Effector CD4-positive, alpha-beta T cell (primary cell): ENCODE data around the gene RNU1-2.
"Not testable (repeated sequence)": the region's sequence is repeated elsewhere in the genome, so short reads cannot be mapped to it uniquely, and the experiment has no call there.

Experiments used
- DNase-seq: peaks from one replicate; pipeline ENCODE4 v3.0.0-alpha.2; 2020

The RNU1-2 gene

DNA sequence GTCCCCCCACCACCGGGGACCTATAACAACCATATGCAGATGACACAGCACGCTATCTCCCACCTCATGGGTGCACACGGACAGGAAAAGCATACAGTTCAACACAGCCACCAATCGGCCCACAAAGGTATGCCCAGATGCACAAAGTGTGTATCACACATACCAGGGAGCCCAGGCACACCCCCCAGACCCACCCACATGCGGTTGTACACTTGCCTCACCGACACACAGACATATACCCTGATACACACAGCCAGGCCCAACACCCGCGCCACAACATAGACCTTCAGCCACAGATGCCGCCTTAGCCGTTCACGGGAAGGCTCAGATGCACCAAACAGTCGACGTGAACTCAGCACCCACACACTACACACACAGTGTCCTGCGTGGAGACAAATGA lies 31.5 kb downstream of the RNU1-2 start:
- DNase-seq, result no peak

DNA sequence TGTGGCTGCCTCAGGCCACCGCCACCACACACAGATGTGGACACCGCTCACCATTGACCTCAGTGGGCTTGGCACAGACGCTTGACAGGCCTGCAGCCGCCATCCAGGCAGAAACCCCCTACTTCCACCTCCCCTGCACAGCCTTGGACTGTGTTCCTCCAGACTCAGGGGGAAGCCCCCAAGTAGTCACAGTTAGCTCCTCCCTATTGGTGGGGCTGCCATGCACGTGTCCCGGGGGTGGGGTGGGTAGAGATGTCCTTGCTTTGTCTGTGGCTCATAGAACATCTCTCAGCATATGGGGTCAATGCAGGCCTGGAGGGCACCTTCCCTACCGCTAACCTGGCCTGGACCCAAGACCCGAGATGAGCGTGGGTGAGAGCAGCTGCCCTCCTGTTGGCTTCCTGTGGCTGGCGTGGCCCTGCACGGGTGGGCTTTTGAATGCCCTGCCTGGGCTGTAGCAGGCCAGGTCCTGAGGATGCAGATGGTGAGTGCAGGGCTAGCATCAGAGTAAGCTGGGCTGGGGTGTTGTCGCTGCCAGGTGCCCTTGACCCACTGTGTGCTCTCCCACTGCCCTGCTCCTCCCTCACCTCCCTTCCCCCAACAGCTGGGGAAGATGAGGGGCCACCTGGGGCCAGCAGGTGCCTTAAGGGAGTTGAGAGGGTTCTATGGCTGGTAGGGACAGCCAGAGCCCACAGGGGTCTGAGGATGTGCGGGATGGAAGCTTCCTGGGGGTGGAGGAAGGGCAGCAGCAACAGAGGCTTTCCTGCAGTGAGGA lies 32.1 kb downstream of the RNU1-2 start:
- no peak for DNase-seq

DNA sequence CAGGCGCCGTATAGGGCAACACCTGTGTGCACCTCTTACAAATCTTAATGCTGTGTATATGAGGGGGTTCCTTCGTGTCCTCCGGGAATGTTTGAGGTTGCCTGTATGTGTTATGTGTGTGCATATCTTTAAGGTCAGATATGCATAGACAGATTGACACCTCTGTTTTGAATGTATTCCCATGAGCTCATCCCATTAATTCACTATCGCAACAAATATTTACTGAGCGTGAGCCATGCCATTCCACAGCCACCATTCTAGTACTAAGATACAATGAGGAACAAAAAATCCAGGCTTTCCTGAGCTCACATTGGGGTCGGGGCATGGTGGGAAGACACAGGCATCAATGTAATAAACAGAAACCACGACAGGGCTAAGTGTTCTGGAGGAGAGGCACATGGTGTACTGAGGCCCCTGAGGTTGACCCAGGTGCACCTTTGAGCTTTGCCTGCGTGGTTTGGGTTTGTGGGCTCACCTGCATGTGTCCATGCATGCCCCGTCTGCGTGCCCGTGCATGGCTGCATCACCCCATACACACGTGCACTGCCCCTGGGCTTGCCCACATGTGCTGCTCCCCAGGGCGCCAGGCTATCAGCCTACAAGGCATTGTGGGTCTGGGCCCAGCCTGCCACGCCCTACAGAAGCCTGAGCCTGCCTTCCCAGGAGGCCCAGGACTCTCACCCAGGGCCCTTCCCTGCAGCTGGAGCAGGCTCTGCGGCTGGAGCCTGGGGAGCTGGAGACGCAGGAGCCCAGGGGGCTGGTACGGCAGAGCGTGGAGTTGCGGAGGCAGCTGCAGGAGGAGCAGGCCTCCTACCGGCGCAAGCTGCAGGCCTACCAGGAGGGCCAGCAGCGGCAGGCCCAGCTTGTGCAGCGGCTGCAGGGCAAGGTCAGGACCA lies 33.6 kb downstream of the RNU1-2 start:
- not testable (repeated sequence) for DNase-seq

DNA sequence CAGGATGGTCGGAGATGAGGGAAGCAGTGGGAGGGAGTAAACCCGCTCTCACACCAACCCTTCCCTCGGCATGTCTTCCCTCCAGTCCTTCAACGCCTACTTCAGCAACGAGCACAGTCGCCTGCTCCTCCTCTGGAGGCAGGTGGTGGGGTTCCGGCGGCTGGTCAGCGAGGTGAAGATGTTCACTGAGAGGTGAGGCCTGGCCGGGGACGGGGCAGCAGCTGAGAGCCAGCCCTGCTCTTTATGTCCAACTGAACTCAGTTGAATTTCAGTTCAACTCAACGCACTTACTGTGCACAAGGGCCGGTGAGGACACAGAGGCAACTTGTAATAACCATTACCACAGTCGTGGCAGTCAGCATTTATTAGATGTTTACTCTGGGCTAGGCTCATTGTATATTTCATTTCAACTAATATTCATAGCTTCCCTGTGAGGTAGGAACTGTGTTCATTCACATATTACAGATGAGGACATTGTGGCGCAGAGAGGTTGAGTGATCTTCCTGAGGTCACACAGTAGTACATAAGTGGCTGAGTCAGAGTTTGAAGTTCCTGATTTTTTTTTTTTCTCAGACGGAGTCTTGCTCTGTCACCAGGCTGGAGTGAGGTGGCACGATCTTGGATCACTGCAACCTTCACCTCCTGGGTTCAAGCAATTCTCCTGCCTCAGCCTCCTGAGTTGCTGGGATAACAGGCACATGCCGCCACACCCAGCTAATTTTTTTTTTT lies 35.6 kb downstream of the RNU1-2 start:
- not testable (repeated sequence) for DNase-seq

DNA sequence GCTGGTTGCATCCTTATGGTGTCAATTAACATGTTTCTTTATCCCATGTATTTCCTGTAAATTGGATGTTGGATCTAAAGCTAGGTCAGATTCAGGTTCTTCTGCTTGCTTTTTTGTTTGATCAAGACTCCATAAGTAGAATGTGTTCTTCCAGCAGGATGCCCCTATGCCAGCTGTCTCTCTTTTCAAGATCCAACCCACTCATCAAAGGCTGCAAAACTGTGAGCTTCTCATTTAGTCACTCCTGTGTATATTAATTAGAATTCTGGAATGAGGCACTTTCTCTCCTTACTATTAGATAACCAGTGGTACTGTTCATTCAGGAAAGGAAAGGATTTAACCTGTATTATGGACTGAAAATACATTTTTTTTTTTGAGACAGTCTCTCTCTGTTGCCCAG lies 38.2 kb downstream of the RNU1-2 start:
- not testable (repeated sequence) for DNase-seq

DNA sequence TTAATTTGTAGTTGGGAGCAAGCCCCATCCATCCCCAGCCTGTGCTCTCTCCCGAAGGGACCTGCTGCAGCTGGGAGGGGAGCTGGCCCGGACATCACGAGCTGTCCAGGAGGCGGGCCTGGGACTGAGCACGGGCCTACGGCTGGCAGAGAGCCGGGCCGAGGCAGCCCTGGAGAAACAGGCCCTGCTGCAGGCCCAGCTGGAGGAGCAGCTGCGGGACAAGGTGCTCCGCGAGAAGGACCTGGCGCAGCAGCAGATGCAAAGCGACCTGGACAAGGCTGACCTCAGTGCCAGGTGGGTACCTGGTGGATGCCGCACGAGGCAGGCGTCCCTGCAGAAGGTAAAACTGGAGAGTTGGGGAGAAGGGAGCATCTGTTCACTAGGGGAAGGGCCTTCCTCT lies 40.8 kb downstream of the RNU1-2 start:
- DNase-seq, result not testable (repeated sequence)

DNA sequence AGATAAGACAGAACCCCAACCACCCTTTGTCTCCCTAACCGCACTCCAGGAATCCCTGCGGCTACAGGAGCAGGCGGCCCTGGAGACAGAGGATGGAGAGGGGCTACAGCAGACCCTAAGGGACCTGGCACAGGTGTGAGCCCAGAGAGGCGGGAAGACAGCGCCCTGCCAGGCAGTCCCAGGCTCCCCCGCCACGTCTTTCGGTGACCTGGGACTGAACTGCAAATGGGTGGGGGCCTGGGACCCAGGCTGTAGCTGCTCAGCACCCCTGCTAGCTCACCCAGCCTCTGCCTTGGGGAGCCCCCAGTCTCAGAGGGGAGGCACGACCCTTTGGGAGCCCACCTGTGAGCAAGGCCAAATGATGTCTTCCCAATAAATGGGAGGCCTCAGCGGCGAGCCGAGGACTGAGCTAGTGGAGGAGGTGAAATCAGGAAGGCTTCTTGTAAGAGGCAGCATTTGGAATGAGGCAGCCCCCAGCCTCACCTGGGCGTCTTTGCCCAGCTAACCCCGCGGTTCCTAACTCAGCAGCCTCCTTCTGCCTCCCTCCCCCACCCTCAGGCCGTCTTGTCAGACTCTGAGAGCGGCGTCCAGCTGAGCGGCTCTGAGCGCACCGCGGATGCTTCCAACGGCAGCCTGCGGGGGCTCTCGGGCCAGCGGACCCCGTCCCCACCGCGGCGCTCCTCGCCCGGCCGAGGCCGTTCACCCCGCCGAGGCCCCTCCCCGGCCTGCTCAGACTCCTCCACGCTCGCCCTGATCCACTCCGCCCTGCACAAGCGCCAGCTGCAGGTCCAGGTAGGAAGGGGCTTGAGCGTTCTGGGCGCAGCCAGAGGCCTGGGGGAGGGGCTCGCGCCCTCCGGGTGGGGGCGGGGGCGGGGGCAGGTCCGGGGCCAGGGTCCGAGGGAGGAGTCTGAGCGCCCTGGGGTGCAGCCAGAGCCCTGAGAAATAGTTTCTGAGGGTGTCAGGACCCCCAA lies 42.9 kb downstream of the RNU1-2 start:
- no peak for DNase-seq

DNA sequence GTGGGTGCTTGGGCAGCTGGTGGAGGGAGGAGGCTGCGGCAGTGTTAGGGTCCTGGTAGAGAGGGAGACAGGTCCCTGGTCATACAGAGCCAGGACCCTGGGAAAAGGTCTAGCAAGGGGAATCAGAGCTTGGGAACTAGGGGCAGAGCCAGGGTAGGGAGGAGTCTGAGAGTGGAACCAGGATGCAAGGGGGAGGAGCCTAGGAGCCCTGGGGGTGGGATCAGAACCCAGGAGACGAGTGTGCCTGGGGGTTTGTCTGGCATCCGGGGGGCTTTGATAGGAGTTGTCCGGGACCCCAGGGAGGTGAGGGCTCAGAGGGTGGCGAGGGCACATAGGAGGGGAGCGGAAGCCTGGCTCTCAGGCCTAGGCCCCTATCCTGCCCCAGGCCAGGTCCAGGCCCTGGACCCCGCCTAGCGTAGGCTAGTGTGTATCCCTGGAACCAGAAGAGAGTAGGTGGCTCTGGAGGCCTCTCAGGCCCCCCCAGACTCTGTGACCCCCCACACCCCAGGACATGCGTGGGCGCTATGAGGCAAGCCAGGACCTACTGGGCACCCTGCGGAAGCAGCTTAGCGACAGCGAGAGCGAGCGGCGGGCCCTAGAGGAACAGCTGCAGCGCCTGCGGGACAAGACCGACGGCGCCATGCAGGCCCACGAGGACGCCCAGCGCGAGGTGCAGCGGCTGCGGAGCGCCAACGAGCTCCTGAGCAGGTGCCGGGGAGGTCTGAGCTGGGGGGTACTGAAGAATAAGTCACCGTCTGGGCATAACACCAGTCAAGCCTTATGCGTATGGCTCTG lies 43.8 kb downstream of the RNU1-2 start:
- not testable (repeated sequence) for DNase-seq

DNA sequence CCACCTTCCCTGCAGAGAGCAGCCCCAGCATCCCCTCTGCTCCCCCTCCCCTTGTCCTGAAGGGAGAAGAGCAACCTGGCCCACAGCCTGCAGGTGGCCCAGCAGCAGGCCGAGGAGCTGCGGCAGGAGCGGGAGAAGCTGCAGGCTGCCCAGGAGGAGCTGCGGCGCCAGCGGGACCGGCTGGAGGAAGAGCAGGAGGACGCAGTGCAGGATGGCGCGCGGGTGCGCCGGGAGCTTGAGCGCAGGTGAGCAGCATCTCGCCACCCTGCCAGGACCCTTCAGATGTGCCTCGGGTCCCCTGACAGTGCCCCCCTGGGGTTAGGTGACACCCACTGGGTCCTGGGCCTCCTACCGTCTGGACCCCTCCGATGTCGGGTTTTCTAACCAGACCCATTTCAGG lies 48.3 kb downstream of the RNU1-2 start:
- DNase-seq, result no peak

DNA sequence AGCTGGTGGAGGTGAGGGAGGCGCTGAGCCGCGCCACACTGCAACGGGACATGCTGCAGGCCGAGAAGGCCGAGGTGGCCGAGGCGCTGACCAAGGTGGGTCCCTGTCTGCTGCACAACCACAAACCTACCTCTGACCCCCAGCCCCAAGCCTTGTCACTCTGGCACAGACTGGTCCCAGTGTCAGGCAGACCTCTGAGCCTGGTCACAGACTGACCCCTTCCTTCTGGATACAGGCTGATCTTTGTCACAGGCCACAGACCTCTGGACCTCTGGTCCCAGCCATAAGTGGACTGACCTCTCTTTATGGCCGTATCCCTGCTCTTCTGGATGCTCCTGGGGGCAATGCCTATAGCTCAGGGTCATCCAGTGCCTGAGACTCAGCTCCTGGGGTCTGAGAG lies 49.7 kb downstream of the RNU1-2 start:
- DNase-seq, result not testable (repeated sequence)
